Adrenal gland (tissue), 5 donors: ENCODE results near the gene CKAP5.

ENCODE experiments used
- POLR2A ChIP-seq, 2 donors: fragments of 450-650 bp; IDR thresholded peaks; one replicate each; pipeline ENCODE4 v1.6.1; 2017; ENCODE audit warnings: antibody characterized with exemption in 2 of 2, mild to moderate bottlenecking in 2 of 2, moderate library complexity in 1 of 2
- TF ChIP-seq, protein P1 (sequence below), 6 experiments: fragments of 450-650 bp in 4 of 6; fragments of 200-600 bp in 2 of 6; sonication (generic) in 1 of 6; IDR thresholded peaks; 1 replicate in 5 of 6; 2 replicates in 1 of 6; pipeline versions ENCODE4 v1.5.1 to v1.8.0; 2016 to 2021; ENCODE audit warnings: antibody characterized with exemption in 6 of 6, mild to moderate bottlenecking in 2 of 6, moderate library complexity in 1 of 6
- donor health status: DM: no; HTN: no; CAD: no.

GRCh38 chr11:46728659-46729040 lies 117.4 kb downstream of the CKAP5 start:
- TF ChIP-seq, protein P1, sequence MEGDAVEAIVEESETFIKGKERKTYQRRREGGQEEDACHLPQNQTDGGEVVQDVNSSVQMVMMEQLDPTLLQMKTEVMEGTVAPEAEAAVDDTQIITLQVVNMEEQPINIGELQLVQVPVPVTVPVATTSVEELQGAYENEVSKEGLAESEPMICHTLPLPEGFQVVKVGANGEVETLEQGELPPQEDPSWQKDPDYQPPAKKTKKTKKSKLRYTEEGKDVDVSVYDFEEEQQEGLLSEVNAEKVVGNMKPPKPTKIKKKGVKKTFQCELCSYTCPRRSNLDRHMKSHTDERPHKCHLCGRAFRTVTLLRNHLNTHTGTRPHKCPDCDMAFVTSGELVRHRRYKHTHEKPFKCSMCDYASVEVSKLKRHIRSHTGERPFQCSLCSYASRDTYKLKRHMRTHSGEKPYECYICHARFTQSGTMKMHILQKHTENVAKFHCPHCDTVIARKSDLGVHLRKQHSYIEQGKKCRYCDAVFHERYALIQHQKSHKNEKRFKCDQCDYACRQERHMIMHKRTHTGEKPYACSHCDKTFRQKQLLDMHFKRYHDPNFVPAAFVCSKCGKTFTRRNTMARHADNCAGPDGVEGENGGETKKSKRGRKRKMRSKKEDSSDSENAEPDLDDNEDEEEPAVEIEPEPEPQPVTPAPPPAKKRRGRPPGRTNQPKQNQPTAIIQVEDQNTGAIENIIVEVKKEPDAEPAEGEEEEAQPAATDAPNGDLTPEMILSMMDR (IDR thresholded peaks at IDR 0.05): no peak
- no peak for TF ChIP-seq POLR2A (IDR thresholded peaks at IDR 0.05)
